NCI-H2081 treated with DMSO at 0.1 percent for 48 hours (cell line): ENCODE results near the gene NKIRAS2.
A peak's percentile ranks its signal among the peaks of the same experiment; 100 is the strongest.

Experiments used
- DNase-seq: peaks from one replicate; lab custom pipeline; 2025; lab: John Stamatoyannopoulos, UW

NKIRAS2 gene

DNA sequence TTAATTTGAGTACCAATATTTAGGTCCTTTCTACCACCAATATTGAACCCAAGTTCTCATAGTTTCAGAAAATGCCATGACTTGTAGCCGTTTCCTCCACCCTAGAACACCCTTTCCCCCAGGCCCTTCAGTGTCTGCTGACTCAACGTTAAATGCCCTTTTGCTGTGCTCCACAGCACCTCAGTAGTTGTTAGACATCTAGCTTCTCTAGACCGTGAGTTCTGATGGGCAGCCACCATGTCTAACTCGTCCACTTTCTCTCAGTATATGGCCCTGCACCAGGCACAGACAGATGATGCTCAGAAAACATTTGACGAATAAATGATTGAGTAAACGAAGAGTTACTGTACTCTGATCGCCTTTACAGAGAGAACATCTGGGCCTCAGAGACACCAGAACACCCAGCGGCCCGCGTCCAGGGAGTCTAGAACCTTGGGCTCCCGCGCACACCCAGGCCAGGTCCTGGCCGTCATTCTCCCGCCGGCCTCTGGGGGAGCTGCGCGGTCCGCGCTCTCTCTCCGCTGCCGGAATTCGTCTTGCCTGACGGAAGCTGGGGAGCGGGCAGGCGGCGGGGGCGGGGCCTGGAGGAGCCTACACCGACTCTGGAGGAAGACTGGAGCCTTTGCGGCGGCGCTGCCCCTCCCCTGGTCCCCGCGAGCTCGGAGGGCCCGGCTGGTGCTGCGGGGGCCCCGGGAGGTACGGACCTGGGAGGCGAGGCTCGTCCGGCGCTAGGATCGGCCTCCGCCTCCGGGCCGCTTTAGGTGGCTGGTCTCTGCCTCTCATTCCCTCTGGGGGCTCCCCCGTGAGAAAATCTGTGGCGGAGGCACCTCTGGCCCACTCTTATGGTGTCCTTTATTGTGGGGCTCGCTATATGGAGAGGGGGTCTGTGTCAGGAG is at the start of gene NKIRAS2:
Gene NKIRAS2, plus strand, starts transcription at position 582 of the 896 bp plus-strand sequence. CDS start 1,488 bp downstream, outside the sequence.
- DNase-seq: peak; percentile 54

DNA sequence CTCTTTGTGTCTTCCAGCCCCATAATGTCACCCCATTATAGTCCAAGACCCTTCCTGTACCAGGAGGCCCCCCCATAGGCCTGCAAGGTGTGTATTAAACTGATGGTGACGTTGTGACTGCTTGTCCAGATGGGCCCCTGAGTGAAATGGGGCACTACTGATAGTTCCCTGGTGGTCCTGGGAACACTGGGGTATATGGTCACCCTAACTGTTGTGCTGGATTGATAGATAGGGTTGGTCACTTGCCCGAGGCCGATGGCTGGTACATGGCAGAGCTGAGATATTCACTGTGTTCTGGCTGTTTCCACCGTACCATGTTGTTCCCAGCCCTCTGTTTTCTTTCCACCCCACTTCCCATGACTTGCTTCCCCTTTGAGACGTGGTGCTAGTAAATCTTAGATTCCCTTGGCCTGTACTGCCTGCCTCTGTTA is 49.0 kb upstream of the NKIRAS2 start:
- no peak for DNase-seq

DNA sequence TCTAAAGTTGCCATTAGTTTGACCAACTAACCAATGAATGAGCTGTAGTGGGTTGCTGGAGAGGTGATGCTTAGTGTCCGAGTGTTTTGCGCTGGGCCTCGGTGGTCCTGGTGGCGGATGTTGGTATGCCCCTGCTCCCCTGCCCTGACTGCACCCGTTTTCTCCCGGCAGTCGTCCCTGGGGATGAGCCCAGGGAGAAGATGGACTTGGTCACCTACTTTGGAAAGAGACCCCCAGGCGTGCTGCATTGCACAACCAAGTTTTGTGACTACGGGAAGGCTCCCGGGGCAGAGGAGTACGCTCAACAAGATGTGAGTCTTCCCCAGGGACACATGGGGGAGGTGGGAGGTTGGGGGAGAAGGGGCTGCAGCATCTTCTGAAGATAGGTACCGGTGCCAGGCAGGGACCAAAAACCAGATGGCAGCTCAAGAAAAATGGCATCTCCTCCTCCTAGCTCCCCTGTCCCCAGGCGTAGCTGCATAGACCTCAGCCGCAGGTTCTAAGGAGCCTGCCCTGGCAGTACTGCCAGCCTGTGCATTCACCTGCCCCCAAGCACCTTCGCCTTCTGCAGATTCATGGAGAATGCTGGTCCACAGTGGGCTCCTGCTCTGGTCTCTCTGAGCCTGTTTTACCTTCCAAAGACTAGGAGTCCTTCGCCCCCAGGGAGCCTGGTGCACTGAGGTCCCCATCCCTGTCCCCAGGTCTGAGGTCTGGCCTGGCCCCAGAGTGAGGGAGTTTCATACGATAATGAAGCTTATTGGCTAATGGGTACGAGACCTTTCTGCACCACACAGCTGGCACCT is 48.0 kb upstream of the NKIRAS2 start:
- DNase-seq: no peak

DNA sequence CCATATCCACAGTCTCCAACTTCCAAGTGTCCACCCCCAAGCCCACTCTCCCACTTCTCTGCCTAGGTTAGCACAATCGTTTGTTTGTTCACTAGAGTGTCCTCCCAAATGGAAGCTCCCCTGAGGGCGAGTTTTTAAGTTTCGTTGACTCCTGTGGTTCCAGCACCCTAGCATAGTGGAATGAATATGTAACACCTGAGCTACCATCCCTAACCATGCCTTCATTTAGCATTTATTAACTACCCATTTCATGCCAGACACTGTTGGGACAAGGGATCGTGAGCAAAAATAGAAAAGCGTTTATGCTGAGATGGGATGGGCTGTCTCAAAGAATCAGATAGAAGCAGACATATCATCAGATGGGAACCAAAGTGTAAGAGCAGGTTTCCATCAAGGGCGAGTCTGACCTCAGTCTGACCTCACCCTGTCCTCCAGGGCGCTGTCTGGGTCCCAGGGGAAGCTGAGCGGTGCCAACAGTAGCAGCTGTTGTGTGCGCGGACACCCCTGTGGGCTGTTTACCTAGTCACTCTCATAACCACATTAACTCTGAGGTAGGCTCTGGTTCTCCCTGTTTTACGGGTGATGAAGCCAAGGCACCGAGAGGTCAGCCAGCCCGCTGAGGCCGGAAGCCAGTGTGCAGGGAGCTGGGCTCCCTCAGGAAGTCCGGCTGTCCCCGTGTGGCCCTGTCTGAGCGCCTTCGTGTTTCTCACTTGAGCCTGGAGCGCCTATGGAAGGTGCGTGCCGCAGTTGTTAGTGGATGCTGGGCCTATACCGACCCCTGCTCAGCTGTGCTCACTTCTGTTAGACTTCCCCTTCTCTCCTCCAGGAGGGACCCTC is 47.1 kb upstream of the NKIRAS2 start:
- DNase-seq: peak; percentile 74

GRCh38 chr17:41973408-41973811 is 46.5 kb upstream of the NKIRAS2 start:
- DNase-seq: no peak

DNA sequence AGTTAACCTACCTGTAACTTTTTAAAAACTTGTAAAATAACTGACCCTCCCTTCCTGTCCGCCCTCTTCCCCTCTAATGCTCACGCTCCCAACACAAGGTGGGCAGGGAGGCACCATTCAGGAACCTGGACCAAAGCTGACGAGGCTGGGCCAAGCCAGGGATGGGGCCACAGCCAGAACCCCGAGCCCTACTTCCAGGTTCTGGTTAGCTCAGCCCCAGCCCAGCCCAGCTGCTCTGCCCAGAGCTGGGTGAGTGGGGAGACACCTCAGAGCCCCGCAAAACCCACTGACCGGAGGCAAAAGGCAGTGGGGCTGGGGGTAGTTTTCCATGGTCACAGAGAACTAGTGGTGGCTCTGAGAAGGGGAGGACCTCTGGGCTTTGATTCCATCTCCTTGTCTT is 45.9 kb upstream of the NKIRAS2 start:
- DNase-seq: no peak

GRCh38 chr17:41974658-41975057 is 45.2 kb upstream of the NKIRAS2 start:
- DNase-seq: no peak

DNA sequence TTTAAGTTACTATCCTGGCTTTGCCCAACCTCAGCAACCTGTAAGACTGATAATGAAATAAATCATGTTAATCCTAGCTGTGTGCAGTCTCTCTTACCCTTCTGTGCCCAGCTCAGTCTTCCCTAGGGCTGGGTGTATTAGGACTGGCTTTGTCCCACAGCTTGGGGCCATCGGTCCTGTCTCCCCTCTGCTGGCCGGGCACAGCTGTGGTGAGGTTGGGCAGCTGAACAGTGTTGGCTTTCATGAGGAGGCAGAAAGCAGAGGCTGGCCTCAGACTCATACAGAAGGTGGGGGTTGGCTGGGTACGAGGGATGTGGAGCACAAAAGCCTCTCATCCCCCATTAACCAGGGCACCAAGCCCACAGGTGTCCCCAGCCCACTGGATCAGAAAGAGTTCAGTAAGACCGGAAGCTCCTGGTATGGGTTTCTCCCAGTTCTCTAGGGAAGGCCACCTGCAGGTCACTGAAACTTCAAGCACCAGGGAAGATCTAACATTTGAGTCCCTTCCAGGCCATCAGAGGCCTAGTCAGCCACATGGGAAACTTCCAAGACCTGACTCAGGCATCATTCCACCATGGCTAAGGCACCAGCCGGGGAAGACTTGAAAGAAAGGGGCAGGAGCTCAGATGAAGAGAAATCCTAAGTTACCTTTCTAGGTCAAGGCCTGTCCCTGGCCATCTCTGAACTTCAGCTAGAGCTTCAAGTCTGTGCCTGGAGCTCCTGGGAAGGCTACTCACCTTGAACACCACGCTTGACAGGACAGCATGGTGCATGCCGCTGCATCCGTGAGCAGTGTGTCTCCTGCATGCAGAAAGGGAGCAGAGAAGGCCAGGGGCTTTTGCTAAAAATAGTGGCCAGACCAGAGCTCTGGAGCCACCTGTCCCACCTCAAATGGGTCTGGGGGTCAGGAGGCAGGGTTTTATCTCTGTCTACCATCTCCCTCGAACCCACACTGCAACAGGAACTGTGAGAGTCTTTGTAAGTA is 44.5 kb upstream of the NKIRAS2 start:
- DNase-seq: no peak

GRCh38 chr17:41976142-41976768 is 43.6 kb upstream of the NKIRAS2 start:
- no peak for DNase-seq

- no peak for DNase-seq
These were observed 41.9 kb upstream of the NKIRAS2 start for GRCh38 chr17:41977991-41978390.

DNA sequence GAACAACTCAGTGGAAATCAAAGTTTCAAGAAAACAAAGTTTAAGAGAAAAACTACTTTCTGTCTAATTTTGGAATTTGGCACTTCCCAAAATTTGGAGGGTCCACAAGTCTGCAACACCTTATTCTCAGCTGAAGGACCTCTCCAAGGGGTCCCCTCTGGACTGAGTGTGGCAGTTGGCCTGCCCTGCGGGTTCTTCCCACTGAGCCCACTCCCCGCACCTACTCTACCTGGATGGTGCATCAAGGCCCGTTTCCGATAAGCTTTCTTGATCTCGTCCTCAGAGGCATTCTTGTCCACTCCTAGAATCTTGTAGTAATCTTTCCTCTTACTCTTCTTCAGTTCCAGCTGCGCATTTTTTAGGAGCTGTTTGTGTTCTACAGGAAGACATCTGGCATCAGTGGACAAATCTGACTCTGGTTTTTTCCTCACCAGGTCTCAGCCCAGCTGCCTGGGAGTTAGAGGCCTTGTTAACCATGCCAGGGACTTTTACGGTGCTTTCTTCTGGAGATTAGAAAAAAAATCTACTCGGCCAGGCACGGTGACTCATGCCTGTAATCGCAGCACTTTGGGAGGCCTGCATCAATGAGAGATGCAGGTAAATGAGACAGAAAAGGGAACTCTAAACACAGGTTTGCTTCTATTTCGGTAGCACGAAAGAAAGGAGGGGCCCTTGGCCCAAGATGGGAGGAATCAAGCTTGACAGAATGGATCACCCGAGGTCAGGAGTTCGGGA is 37.7 kb upstream of the NKIRAS2 start:
- DNase-seq: no peak

DNA sequence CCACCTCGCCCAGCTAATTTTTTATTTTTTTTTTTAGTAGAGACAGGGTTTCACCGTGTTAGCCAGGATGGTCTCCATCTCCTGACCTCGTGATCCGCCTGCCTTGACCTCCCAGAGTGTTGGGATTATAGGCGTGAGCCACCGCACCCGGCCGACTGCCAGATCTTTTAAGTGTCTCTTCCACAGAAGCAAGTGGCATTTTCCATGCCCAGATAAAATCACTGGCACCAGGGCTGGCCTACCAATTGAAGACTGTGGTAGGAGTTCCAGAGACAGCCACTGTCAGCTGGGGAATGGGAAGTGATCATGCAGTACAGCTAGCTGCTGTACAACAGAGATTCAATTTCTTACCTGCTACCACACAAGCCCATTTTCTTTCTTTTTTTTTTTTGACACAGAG is 35.4 kb upstream of the NKIRAS2 start:
- no peak for DNase-seq

DNA sequence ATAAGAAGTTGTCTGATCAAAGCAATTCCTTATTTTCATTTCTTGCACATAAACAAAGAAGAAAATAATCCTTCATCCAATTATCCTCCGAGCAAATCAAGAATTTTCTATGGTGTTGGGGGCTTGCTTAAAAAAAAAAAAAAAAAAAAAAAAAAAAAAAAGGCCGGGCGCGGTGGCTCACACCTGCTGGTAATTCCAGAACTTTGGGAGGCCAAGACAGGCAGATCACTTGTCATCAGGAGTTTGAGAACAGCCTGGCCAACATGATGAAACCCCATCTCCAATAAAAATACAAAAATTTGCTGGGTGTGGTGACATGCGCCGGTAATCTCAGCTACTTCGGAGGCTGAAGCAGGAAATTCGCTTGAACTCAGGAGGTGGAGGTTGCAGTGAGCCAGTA is 34.0 kb upstream of the NKIRAS2 start:
- DNase-seq: no peak

DNA sequence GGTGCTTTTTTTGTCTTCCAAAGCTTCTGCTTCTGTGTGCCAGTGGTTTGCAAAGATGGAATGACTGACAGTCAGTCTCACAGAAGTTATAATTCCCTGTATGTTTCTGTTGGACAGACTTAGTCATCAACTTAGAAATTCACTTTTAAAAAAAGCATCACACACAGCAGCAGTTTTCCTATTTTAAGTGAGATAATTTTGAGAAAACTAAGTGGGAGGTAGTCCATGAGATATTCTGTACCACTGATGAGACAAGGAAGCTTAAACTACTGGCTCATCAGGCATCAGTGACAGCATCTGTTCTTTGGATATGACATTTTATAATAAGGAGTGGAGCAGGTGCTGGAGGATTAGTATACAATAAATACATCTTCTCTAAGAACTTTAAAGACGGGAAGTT is 33.3 kb upstream of the NKIRAS2 start:
- DNase-seq: no peak

DNA sequence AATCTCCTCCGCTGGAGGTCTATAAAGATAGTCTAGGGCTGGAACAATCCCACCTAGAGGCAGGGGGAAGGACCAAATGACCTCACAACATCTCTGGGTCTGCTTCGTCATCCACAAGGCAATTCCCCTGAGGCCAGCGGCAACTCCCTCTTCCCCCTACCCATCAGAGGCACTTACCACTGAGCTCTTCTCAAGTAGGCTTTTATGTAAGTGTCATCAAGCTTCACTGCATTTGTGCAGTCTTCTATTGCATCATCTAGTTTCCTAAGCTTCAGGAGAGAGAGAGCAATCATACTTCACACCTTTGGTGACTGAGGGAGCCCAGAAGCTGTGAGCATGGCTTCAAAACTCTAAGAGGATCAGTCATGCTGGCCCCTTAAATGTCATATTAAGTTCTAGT is 32.2 kb upstream of the NKIRAS2 start:
- DNase-seq: no peak

GRCh38 chr17:41988418-41988817 is 31.5 kb upstream of the NKIRAS2 start:
- DNase-seq: no peak

DNA sequence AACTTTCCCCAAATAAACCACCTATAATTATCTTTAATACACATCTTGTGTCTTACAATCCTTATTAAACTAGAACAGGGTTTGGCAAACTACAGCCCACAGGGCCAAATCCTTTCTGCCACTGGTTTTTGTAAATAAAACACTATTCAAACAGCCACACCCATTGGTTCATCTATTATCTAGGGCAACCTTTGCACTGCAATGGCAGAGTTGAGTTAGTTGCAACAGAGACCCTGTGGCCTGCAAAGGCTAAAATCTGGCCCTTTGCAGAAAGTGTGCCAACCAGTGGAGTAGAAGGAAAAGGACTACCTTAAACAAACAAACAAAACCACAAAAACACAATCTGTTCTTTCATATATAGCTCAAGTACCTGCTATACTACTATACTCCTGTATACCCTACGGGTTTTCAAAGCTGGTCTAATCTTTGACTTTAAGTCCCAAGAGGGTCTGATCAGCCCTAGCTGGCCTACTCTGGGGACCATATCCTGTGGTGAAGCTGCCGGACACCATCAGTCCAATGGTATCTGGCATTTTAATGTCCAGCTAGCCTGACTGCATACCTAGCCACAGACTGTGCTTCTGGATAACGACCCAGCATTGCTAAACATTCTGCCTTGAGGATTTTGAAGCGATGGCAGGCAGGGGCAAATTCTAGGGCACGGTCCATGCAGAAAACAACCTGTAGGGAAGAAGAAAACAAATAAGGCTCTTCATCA is 30.0 kb upstream of the NKIRAS2 start:
- no peak for DNase-seq

DNA sequence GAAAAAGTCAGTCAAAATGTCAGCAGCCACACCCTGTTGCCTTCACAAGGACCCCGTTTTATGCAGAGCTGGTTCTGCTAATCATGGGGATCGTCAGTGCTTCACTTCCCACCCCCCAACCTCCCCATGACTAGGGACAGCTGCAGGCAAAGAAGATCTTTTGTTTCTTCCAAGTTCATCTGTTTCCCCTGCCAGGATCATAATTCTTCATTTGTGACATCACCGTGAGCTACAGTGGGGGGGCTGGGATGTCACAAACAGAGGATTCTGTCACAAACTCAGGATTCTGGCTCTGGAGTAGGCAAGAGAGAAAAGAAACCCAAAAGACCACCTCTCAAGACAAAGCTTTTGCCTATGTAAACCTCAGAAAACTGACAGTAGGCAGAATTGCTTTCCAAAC is 27.3 kb upstream of the NKIRAS2 start:
- DNase-seq: no peak

DNA sequence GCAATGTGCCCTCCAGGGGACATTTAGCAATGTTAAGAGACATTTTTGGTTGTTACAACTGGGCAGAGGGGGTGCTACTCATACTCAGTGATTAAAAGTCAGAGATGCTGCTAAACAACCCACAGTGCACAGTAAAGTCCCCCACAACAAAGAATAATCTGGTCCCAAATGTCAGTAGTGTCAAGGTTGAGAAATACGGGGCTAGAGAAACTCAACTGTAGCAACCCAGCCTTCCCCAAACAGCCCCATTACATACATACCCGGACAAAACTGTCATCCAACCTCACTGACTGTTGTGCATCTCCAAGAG is 23.1 kb upstream of the NKIRAS2 start:
- DNase-seq: no peak
